Keratinocyte (primary cell): ENCODE results near the gene ABO.
"Not testable (repeated sequence)": the region's sequence is repeated elsewhere in the genome, so short reads cannot be mapped to it uniquely, and the experiment has no call there.

Source experiments
- EZH2 ChIP-seq: IDR thresholded peaks from one replicate; pipeline ENCODE4 v1.6.1; 2012; ENCODE audit warnings: inconsistent platforms, mild to moderate bottlenecking, low read length, moderate library complexity
- TF ChIP-seq, protein P1 (sequence below), 3 experiments: IDR thresholded peaks in 1 of 3; conservative IDR thresholded peaks in 1 of 3; optimal IDR thresholded peaks in 1 of 3; 2 replicates in 2 of 3; 3 replicates in 1 of 3; pipeline versions ENCODE3 to v1.5.1; 2011; ENCODE audit warnings: low read length in 3 of 3, mild to moderate bottlenecking in 3 of 3, moderate library complexity in 2 of 3, control low read depth in 1 of 3, inconsistent platforms in 1 of 3; ENCODE audit not compliant: insufficient read depth in 2 of 3; ENCODE audit errors: extremely low read depth in 1 of 3

GRCh38 chr9:133221994-133222393 is 53.0 kb downstream of the ABO start:
- TF ChIP-seq, protein P1, sequence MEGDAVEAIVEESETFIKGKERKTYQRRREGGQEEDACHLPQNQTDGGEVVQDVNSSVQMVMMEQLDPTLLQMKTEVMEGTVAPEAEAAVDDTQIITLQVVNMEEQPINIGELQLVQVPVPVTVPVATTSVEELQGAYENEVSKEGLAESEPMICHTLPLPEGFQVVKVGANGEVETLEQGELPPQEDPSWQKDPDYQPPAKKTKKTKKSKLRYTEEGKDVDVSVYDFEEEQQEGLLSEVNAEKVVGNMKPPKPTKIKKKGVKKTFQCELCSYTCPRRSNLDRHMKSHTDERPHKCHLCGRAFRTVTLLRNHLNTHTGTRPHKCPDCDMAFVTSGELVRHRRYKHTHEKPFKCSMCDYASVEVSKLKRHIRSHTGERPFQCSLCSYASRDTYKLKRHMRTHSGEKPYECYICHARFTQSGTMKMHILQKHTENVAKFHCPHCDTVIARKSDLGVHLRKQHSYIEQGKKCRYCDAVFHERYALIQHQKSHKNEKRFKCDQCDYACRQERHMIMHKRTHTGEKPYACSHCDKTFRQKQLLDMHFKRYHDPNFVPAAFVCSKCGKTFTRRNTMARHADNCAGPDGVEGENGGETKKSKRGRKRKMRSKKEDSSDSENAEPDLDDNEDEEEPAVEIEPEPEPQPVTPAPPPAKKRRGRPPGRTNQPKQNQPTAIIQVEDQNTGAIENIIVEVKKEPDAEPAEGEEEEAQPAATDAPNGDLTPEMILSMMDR (optimal IDR thresholded peaks at IDR 0.05 in 1 of 3, IDR thresholded peaks at IDR 0.05 in 1 of 3, conservative IDR thresholded peaks at IDR 0.05 in 1 of 3; ENCODE audit: extremely low read depth in 1 of 3, insufficient read depth in 2 of 3, low read length in 3 of 3): not testable (repeated sequence)
- not testable (repeated sequence) for TF ChIP-seq EZH2
